HepG2 (cell line): ENCODE data around the gene SLC22A23. TPM values are rescaled to one million over a fixed set of nuclear protein-coding genes. Genes with fewer than 3 reads are reported as not detected.
A peak's percentile ranks its signal among the peaks of the same experiment; 100 is the strongest.

Experiments used
- BCL3 ChIP-seq: sonication (generic); formaldehyde crosslinking; IDR thresholded peaks from 2 replicates; pipeline ENCODE4 v1.5.1; 2020; ENCODE audit warnings: mild to moderate bottlenecking, missing genetic modification reagents, moderate library complexity
- HHEX ChIP-seq: IDR thresholded peaks from 2 replicates; pipeline ENCODE4 v1.6.1; 2016; ENCODE audit warnings: control low read depth
- KAT2B ChIP-seq: fragments of 150-350 bp; IDR thresholded peaks from 2 replicates; pipeline ENCODE4 v1.6.1; 2014; ENCODE audit warnings: low read depth, low read length, borderline replicate concordance
- LCORL ChIP-seq, 2 experiments: fragments of 450-650 bp in 1 of 2; sonication (generic) in 1 of 2; formaldehyde crosslinking in 1 of 2; IDR thresholded peaks; 2 replicates each; pipeline versions ENCODE4 v1.5.0 to v1.6.1; 2017 to 2020; ENCODE audit warnings: antibody characterized with exemption in 1 of 2, missing genetic modification reagents in 1 of 2
- MAFK ChIP-seq, 2 experiments: IDR thresholded peaks in 1 of 2; conservative IDR thresholded peaks in 1 of 2; 2 replicates each; pipeline ENCODE4 v1.6.1; 2011; ENCODE audit warnings: improper control_type of control experiment in 2 of 2, low read length in 2 of 2
- MYC ChIP-seq: sonication (generic); formaldehyde crosslinking; IDR thresholded peaks from 2 replicates; pipeline ENCODE4 v1.9.0; 2021; ENCODE audit warnings: missing genetic modification reagents, borderline replicate concordance
- NFIC ChIP-seq: IDR thresholded peaks from 2 replicates; pipeline ENCODE4 v1.6.1; 2012; ENCODE audit warnings: mild to moderate bottlenecking, low read length, inconsistent platforms
- PATZ1 ChIP-seq: sonication (generic); formaldehyde crosslinking; IDR thresholded peaks from 2 replicates; pipeline ENCODE4 v1.4.0; 2020; ENCODE audit warnings: missing genetic modification reagents
- POLR2A ChIP-seq, 2 experiments: IDR thresholded peaks; 2 replicates each; pipeline ENCODE4 v1.6.1; 2011; ENCODE audit warnings: low read depth in 2 of 2, low read length in 2 of 2, mild to moderate bottlenecking in 1 of 2, moderate library complexity in 1 of 2; ENCODE audit not compliant: insufficient read depth in 1 of 2
- SRSF4 ChIP-seq: fragments of 200-400 bp; formaldehyde crosslinking; IDR thresholded peaks from one replicate; pipeline ENCODE4 v1.6.1; 2018; ENCODE audit warnings: mild to moderate bottlenecking, low read depth, low read length, moderate library complexity; ENCODE audit not compliant: poor library complexity, severe bottlenecking
- YEATS4 ChIP-seq: sonication (generic); formaldehyde crosslinking; IDR thresholded peaks from 2 replicates; pipeline ENCODE4 v1.4.0; 2020; ENCODE audit warnings: missing genetic modification reagents, borderline replicate concordance
- ZKSCAN1 ChIP-seq: fragments of 150-350 bp; IDR thresholded peaks from 2 replicates; pipeline ENCODE4 v1.6.1; 2014; ENCODE audit warnings: low read length
- ZNF280D ChIP-seq: sonication (generic); formaldehyde crosslinking; IDR thresholded peaks from 2 replicates; pipeline ENCODE4 v1.5.1; 2020; ENCODE audit warnings: mild to moderate bottlenecking, missing genetic modification reagents
- ZNF441 ChIP-seq: sonication (generic); formaldehyde crosslinking; IDR thresholded peaks from 2 replicates; pipeline ENCODE4 v1.7.0; 2021; ENCODE audit warnings: missing genetic modification reagents, borderline replicate concordance
- ZNF503 ChIP-seq: sonication (generic); formaldehyde crosslinking; IDR thresholded peaks from 2 replicates; pipeline ENCODE4 v1.4.0; 2020; ENCODE audit warnings: missing genetic modification reagents
- ZNF710 ChIP-seq: sonication (generic); formaldehyde crosslinking; IDR thresholded peaks from 2 replicates; pipeline ENCODE4 v1.5.0; 2020; ENCODE audit warnings: mild to moderate bottlenecking, missing genetic modification reagents, borderline replicate concordance
- ZNF749 ChIP-seq: sonication (generic); formaldehyde crosslinking; IDR thresholded peaks from 2 replicates; pipeline ENCODE4 v1.8.0; 2022; ENCODE audit warnings: mild to moderate bottlenecking, missing genetic modification reagents, moderate library complexity, borderline replicate concordance
- polyA plus RNA-seq, 8 experiments: library from polyadenylated mRNA; depleted of rRNA in 3 of 8; stranded (reverse) in 7 of 8; unstranded in 1 of 8; fragments of >200 nt; fragmentation: Illumina TruSeq in 4 of 8; extraction: Trizol in 4 of 8; gene quantifications; 2 replicates each; pipeline versions ENCODE4 v1.2.1 to v1.2.3, GENCODE V29; 2011 to 2016; ENCODE audit warnings: low read depth in 4 of 8, missing spikeins in 1 of 8, mixed read lengths in 1 of 8; ENCODE audit not compliant: insufficient read depth in 1 of 8
- total RNA-seq, 5 experiments: library from RNA; depleted of rRNA; stranded (reverse); fragments of >200 nt; fragmentation: Illumina TruSeq; extraction: Trizol; gene quantifications; 2 replicates each; pipeline ENCODE4 v1.2.3, GENCODE V29; 2016; ENCODE audit warnings: low read depth in 1 of 5

SLC22A23 gene
- total and polyA plus RNA-seq, 2 of the 13 experiments (the other 11 are each of a cell fraction or from before 2014, with no cell fraction given) = 11.8 to 17.5 TPM

GRCh38 chr6:3382326-3383279 is 74.2 kb downstream of the SLC22A23 start (continued):
- TF ChIP-seq ZNF280D (CRISPR knock-in tag) (peak; percentile 92), BCL3 (CRISPR knock-in tag) (no peak), YEATS4 (CRISPR knock-in tag) (no peak), ZNF710 (CRISPR knock-in tag) (peak; percentile 51; the same call in 1 of the 2 replicates), ZNF749 (CRISPR knock-in tag) (no peak), ZNF441 (no peak), SRSF4 (no peak), PATZ1 (CRISPR knock-in tag) (peak; percentile 32; the same call in 1 of the 2 replicates), LCORL (IDR thresholded peaks at IDR 0.05) (no peak), LCORL (CRISPR knock-in tag; IDR thresholded peaks at IDR 0.05) (peak; percentile 13; the same call in 1 of the 2 replicates), ZNF503 (CRISPR knock-in tag) (no peak), POLR2A (IDR thresholded peaks at IDR 0.05; ENCODE audit: insufficient read depth in 1 of 2, low read depth in 2 of 2, low read length in 2 of 2) (no peak; a peak in 1 of 4 replicates), MAFK (conservative IDR thresholded peaks at IDR 0.05 in 1 of 2, IDR thresholded peaks at IDR 0.05 in 1 of 2; ENCODE audit: low read length in 2 of 2) (0 out of 4 replicates have a peak, but pooled peaks of 1 of the 2 experiments have one; percentile 5), HHEX (0 out of 2 replicates have a peak, but pooled peaks have one; percentile 24), ZKSCAN1 (peak; percentile 66), KAT2B (no peak), NFIC (peak; percentile 89), MYC (CRISPR knock-in tag) (no peak)
